ENCODE data around the gene INTS15. TPM values are rescaled to one million over a fixed set of nuclear protein-coding genes. Genes with fewer than 3 reads are reported as not detected.

Gene INTS15
- total RNA-seq, 6 experiments from 2014 or later = 10.2 to 16.6 (median 14.0) TPM

DNA sequence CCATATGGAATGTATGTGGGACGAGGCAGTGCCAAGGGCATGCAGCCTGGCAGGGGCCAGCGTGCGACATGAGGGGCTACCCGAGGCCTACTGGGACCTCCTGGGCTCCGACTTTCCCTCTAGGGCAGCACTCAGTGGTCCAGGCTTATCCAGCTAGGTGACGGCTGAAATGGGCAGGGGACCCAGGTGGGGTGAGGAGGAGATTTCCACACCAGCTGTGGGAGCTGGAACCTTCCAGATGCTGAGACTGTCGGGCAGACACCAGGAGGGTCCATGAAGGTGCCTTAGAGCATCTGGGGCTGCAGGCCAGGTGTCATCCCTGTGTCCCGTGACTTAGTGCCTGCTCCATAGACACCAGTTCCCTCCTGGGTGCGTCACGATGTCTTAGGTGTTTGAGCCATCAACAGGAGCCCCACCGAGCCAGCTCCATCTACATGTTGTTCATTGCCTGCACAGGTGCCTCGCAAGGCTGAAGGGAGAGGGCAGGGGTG lies 60.7 kb downstream of the INTS15 start:
- Histone ChIP-seq H3K27me3 (no peaks in the 10 kb centered on the region), H3K9me3 (no peaks in the 10 kb centered on the region), H3K4me1 (no peaks in the 10 kb centered on the region), H3K36me3 (peaks cover 0 to 27% (median 8%) of the 10 kb centered on the region in 4 donors), H3K4me3 (no peak overlapping the region), H3K27ac (no peak overlapping the region)
- 100% methylated on average over 3 of the region's 12 CpGs for WGBS (ENCODE audit: insufficient coverage, low coverage, low lambda C conversion rate, missing lambda C conversion rate)
- ATAC-seq = no peak
- DNase-seq = peak in 1 of 3 donors; percentile 34
- intact Hi-C loops (cut with DNase I) = no loop called here
- TF ChIP-seq, protein P1, sequence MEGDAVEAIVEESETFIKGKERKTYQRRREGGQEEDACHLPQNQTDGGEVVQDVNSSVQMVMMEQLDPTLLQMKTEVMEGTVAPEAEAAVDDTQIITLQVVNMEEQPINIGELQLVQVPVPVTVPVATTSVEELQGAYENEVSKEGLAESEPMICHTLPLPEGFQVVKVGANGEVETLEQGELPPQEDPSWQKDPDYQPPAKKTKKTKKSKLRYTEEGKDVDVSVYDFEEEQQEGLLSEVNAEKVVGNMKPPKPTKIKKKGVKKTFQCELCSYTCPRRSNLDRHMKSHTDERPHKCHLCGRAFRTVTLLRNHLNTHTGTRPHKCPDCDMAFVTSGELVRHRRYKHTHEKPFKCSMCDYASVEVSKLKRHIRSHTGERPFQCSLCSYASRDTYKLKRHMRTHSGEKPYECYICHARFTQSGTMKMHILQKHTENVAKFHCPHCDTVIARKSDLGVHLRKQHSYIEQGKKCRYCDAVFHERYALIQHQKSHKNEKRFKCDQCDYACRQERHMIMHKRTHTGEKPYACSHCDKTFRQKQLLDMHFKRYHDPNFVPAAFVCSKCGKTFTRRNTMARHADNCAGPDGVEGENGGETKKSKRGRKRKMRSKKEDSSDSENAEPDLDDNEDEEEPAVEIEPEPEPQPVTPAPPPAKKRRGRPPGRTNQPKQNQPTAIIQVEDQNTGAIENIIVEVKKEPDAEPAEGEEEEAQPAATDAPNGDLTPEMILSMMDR (IDR thresholded peaks at IDR 0.05) = no peak
- TF ChIP-seq POLR2A (IDR thresholded peaks at IDR 0.05) = no peak

DNA sequence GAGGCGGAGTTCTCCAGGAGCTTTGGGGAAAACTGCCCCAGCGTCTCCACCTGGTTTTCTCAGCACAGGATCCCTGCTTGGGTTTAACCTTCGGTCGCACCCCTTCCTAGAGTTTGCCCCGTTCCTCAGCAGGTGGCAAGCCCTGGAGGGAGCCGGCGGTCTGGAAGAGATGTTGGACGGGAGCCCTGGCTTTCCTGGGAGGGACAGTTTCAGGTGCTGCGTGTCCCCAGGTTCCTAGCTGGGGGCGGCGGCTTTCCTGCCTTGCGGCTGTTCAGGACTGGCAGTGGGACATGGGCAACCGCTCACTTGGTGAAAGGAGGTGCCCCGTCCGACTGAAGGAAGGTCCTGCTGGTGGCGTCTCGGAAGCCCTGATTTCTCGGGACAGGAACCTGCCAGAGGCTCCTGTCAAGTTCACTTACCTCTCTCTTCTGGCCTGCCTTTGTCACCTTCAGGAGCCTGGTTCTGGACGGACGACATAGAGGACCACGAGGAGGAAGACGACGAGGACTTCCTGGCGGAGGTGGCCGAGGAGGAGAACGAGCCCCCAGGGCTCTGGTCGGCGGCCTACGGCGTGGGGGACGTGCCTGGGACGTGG lies 62.1 kb downstream of the INTS15 start:
- ATAC-seq = no peak
- no peaks in the 10 kb centered on the region for H3K27me3 ChIP-seq
- WGBS (ENCODE audit: insufficient coverage, low coverage, low lambda C conversion rate, missing lambda C conversion rate) = 97% methylated on average over 6 of the region's 32 CpGs
- no peak for DNase-seq
- H3K27ac ChIP-seq = no peak overlapping the region
- H3K36me3 ChIP-seq = peaks cover 0 to 22% (median 8%) of the 10 kb centered on the region in 4 donors
- no peak overlapping the region for H3K4me3 ChIP-seq
- H3K4me1 ChIP-seq = no peaks in the 10 kb centered on the region
- intact Hi-C loops (cut with DNase I) = no loop called here
- no peaks in the 10 kb centered on the region for H3K9me3 ChIP-seq
- TF ChIP-seq POLR2A (IDR thresholded peaks at IDR 0.05) = no peak
- TF ChIP-seq, protein P1 (IDR thresholded peaks at IDR 0.05) = no peak

DNA sequence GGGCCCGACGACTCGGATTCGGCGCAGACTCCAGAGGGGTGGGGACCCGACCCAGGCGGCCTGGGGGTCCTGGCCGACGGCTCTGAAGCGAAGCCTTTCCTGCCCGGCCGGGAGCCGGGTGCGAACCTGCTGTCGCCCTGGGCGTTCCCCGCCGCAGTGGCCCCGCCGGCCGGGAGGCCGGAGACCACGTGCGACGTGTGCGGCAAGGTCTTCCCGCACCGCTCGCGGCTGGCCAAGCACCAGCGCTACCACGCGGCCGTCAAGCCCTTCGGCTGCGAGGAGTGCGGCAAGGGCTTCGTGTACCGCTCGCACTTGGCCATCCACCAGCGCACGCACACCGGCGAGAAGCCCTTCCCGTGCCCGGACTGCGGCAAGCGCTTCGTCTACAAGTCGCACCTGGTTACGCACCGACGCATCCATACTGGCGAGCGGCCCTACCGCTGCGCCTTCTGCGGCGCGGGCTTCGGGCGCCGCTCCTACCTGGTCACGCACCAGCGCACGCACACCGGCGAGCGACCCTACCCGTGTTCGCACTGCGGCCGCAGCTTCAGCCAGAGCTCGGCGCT lies 62.7 kb downstream of the INTS15 start:
- H3K27me3 ChIP-seq = no peaks in the 10 kb centered on the region
- TF ChIP-seq POLR2A (IDR thresholded peaks at IDR 0.05) = no peak
- TF ChIP-seq, protein P1 (IDR thresholded peaks at IDR 0.05) = no peak
- no peaks in the 10 kb centered on the region for H3K4me1 ChIP-seq
- intact Hi-C loops (cut with DNase I) = no loop called here
- WGBS (ENCODE audit: insufficient coverage, low coverage, low lambda C conversion rate, missing lambda C conversion rate) = 97% methylated on average over 22 of the region's 75 CpGs
- H3K9me3 ChIP-seq = no peaks in the 10 kb centered on the region
- DNase-seq (no peak), ATAC-seq (no peak)
- peaks cover 0 to 21% (median 8%) of the 10 kb centered on the region in 4 donors for H3K36me3 ChIP-seq
- no peak overlapping the region for H3K4me3 ChIP-seq
- H3K27ac ChIP-seq = no peak overlapping the region

DNA sequence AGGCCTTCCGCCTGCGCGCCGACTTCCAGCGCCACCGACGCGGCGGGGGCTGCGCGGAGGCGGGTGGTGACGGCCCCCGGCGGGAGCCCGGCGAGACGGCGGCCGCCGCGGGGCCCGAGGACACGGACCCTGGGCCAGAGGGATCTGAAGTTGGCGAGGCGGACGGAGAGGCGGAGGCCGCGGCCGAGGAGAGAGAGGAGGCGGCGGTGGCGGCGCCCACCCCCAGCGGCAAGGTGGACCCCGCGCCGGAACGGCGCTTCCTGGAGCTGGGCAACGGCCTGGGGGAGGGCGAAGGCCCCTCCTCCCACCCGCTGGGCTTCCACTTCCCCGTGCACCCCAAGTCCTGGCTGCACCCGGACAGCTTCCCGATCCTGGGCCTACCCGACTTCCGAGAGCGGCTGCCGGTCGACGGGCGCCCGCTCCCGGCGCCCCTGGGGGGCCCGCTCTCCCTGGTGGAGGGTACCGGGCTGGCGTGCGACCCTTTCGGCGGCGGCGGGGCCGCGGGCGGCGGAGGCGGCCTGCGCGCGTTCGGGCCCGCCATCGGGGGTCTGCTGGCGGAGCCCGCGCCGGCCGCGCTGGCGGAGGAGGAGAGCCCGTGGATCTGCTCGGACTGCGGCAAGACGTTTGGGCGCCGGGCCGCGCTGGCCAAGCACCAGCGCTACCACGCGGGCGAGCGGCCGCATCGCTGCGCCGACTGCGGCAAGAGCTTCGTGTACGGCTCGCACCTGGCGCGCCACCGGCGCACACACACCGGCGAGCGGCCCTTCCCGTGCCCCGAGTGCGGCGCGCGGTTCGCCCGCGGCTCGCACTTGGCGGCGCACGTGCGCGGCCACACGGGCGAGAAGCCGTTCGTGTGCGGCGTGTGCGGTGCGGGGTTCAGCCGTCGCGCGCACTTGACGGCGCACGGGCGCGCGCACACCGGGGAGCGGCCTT lies 63.5 kb downstream of the INTS15 start:
- Histone ChIP-seq H3K27me3 (no peaks in the 10 kb centered on the region), H3K36me3 (peaks cover 0 to 21% (median 8%) of the 10 kb centered on the region in 4 donors), H3K4me3 (no peak overlapping the region), H3K4me1 (no peaks in the 10 kb centered on the region), H3K27ac (no peak overlapping the region), H3K9me3 (no peaks in the 10 kb centered on the region)
- WGBS (ENCODE audit: insufficient coverage, low coverage, low lambda C conversion rate, missing lambda C conversion rate) = 93% methylated on average over 24 of the region's 146 CpGs
- TF ChIP-seq, protein P1 (IDR thresholded peaks at IDR 0.05) = no peak
- no peak for TF ChIP-seq POLR2A (IDR thresholded peaks at IDR 0.05)
- ATAC-seq = no peak
- intact Hi-C loops (cut with DNase I) = no loop called here
- no peak for DNase-seq
